SK-MEL-5 (cell line): Measurements from ENCODE around the gene CHMP2A. TPM values are rescaled to one million over a fixed set of nuclear protein-coding genes. Genes with fewer than 3 reads are reported as not detected.

Experiments
- DNase-seq: peaks from one replicate; pipeline ENCODE4 v3.0.0-alpha.2; 2016; ENCODE audit warnings: low read depth, low spot score
- in situ Hi-C: cut with HindIII; loops from 2 replicates; pipeline ENCODE4 v1.10.0; 2016; ENCODE audit warnings: low sequenced_read_pairs, high pct_unique_total_duplicates, low pct_unique_long_range_greater_than_20kb
- total RNA-seq: library from RNA; depleted of rRNA; stranded (reverse); fragments of >200 nt; shearing (Covaris generic); gene quantifications from 2 replicates; pipeline ENCODE4 v1.2.3, GENCODE V29; 2014

The CHMP2A gene
- total RNA-seq, 1 experiment from 2014 or later: 82.6 TPM

- in situ Hi-C loops: no loop called here
Observed at GRCh38 chr19:58558623-58559274, 3.8 kb upstream of the CHMP2A start.

GRCh38 chr19:58558066-58558622 lies 3.2 kb upstream of the CHMP2A start, which contains the start of gene UBE2M:
UBE2M (minus strand) TSS chr19:58558611; CDS start chr19:58558381, 230 bp downstream.
- in situ Hi-C loops: no loop called here
- DNase-seq: no peak

More at GRCh38 chr19:58558623-58559274, 3.8 kb upstream of the CHMP2A start:
- DNase-seq: peak; percentile 97

- in situ Hi-C loops: no loop called here
Observed at GRCh38 chr19:58557221-58558065, 2.5 kb upstream of the CHMP2A start.

GRCh38 chr19:58556622-58557220 lies 1.8 kb upstream of the CHMP2A start:
- in situ Hi-C loops: no loop called here
- no peak for DNase-seq

More at GRCh38 chr19:58557221-58558065, 2.5 kb upstream of the CHMP2A start:
- no peak for DNase-seq

GRCh38 chr19:58555920-58556621 lies 1.2 kb upstream of the CHMP2A start:
- in situ Hi-C loops: no loop called here
- DNase-seq: no peak

- in situ Hi-C loops: no loop called here
- DNase-seq: no peak
Observed at GRCh38 chr19:58555369-58555885, 522 bp upstream of the CHMP2A start.

- DNase-seq: no peak
- in situ Hi-C loops: no loop called here
Observed at GRCh38 chr19:58553799-58554493, 959 bp downstream of the CHMP2A start.

- DNase-seq: no peak
- in situ Hi-C loops: no loop called here
Observed at GRCh38 chr19:58552655-58553054, 2.2 kb downstream of the CHMP2A start.

GRCh38 chr19:58551577-58552471 lies 3.1 kb downstream of the CHMP2A start:
- in situ Hi-C loops: no loop called here
- DNase-seq: no peak

GRCh38 chr19:58551123-58551497 lies 3.8 kb downstream of the CHMP2A start:
- DNase-seq: no peak
- in situ Hi-C loops: no loop called here

- in situ Hi-C loops: no loop called here
- DNase-seq: no peak
Observed at GRCh38 chr19:58550362-58551122, 4.4 kb downstream of the CHMP2A start.

GRCh38 chr19:58549664-58550361 lies 5.1 kb downstream of the CHMP2A start:
- no peak for DNase-seq
- in situ Hi-C loops: no loop called here

- in situ Hi-C loops: no loop called here
- DNase-seq: no peak
Observed at GRCh38 chr19:58548859-58549663, 5.8 kb downstream of the CHMP2A start.
